Stimulated activated CD4-positive, alpha-beta T cell treated with anti-CD3 and anti-CD28 coated beads, Interleukin-2, amount 100 ng/mL, for 48 hours (primary cell): ENCODE data around the gene TPRN.
"Not testable (repeated sequence)": the region's sequence is repeated elsewhere in the genome, so short reads cannot be mapped to it uniquely, and the experiment has no call there.

Experiments used
- DNase-seq, 2 donors: peaks; one replicate each; pipeline ENCODE4 v3.0.0-alpha.2; 2020

TPRN gene, protein sequence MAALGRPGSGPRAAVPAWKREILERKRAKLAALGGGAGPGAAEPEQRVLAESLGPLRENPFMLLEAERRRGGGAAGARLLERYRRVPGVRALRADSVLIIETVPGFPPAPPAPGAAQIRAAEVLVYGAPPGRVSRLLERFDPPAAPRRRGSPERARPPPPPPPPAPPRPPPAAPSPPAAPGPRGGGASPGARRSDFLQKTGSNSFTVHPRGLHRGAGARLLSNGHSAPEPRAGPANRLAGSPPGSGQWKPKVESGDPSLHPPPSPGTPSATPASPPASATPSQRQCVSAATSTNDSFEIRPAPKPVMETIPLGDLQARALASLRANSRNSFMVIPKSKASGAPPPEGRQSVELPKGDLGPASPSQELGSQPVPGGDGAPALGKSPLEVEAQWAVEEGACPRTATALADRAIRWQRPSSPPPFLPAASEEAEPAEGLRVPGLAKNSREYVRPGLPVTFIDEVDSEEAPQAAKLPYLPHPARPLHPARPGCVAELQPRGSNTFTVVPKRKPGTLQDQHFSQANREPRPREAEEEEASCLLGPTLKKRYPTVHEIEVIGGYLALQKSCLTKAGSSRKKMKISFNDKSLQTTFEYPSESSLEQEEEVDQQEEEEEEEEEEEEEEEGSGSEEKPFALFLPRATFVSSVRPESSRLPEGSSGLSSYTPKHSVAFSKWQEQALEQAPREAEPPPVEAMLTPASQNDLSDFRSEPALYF

DNA sequence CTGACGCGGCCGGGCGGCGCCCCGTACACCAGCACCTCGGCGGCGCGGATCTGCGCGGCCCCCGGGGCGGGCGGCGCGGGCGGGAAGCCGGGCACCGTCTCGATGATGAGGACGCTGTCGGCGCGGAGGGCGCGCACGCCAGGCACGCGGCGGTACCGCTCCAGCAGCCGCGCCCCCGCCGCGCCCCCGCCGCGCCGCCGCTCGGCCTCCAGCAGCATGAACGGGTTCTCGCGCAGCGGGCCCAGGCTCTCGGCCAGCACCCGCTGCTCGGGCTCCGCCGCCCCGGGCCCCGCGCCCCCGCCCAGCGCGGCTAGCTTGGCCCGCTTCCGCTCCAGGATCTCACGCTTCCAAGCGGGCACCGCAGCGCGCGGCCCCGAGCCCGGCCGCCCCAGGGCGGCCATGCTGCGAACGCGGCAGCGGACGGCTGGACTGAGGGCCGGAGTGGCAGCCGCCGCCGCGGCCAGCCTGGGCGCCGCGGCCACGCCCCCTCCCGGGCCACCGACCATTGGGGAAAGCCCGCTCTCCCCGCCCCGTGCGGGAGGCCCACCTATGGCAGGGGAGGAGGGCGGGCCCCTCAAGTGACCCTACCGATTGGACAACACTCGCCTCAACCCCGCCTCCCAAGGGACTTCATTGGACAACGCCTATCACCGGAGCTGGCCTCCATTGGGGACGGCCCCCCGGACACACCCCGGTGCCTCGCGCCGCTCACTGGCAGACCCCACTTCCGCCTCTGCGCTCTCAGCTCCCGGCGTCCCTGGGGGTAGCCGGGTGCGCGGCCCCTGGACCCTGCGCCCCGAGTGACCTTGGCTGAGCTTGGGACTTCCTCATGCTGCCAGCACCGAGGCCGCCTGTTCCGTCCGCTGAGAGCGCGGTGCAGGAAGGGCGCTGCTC lies at the start of gene TPRN:
Gene TPRN, minus strand, starts transcription at position 431 of the 894 bp plus-strand sequence. Its CDS starts 30 bp downstream, at position 401.
- peak; percentile 93 to 97 for DNase-seq

DNA sequence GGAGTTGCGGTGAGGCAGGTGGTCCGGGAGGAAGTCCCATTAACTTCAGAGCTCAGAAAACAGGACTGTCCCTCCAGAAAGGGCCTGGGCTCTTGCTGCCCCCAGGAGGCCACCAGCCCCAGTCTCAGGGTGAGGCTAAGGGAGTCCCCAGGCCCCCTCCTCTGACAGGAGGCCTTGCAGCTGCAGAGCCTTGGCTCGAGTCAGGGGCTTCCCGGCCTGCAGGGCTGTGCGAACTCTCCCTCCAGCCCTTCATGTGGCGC lies 47.3 kb upstream of the TPRN start:
- DNase-seq: no peak

DNA sequence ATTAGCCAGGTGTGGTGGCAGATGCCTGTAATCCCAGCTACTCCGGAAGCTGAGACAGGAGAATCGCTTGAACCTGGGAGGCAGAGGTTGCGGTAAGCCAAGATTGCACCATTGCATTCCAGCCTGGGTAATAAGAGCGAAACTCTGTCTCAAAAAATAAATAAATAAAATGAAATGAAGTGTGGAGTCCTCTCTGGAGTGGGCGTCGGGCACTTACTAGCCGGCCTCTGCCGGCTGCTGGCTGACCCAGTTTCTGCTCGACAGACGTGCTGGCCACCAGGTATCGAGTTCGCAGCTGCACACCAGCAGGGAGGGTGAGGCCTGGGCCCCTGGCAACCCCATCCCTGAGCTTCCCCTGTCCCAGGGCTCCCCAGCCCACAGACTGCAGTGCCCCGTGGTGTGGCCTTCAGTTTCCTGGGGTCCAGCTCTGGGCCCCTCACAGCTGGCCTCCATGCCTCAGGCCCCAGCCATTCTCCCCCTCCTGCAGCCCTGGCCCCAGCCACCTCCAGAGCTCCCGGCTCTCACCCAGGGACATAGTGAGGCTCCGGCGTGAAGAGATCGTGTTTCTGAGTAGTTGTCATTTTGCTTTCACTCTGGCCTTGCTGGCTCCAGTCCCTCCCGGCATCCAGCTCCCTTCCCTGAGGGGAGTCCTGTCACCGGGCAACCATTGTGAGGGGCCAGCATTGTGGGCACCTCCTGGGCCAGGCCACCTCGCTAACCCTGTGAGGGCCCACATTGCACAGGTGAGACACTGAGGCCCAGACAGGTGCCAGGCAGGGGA lies 46.8 kb upstream of the TPRN start:
- DNase-seq: no peak

DNA sequence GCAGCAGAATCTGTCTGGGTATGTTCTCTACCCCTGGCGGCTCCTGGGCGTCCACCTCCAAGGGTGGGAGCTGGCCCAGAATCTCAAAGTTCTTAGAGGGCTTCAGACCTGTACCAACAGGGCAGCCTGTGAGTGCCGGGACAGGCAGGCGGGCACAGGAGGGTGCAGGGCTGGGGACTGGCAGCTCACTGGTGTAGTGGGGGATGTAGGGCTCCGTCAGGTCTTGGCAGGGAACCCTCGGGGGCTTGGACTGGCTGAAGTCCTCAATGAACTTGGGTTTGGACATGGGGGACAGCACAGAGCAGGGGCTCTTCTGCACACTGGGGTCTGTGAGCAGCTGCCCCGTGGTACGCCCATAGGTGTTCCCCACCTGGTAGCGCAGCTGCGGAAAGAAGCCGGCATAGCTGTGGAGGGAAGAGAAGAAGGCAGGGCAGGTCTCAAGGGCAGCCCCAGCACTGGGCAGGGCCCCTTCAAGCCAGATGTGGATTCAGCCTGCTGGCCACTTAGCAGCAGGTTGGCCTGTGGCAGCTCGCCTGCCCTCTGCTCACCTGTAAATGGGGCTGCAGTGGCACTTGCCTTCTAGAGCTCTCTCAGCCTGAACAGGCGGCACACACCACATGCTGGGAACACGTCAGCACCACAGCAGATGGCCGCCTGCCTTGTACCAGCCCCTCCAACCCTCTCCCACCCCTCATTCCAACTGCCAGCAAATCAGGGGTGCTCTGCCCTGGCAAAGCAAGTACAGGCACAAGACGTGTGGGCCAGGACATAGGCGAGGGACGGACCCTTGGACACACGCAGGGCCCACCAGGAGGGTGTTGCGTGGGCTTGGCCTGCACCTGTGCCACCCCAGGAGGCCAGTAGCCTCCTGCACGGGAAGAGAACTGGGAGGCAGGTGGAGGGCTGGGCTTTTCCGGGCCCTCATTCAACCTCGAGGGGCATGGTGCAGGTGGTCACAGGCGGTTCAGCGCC lies 45.2 kb upstream of the TPRN start:
- no peak for DNase-seq

DNA sequence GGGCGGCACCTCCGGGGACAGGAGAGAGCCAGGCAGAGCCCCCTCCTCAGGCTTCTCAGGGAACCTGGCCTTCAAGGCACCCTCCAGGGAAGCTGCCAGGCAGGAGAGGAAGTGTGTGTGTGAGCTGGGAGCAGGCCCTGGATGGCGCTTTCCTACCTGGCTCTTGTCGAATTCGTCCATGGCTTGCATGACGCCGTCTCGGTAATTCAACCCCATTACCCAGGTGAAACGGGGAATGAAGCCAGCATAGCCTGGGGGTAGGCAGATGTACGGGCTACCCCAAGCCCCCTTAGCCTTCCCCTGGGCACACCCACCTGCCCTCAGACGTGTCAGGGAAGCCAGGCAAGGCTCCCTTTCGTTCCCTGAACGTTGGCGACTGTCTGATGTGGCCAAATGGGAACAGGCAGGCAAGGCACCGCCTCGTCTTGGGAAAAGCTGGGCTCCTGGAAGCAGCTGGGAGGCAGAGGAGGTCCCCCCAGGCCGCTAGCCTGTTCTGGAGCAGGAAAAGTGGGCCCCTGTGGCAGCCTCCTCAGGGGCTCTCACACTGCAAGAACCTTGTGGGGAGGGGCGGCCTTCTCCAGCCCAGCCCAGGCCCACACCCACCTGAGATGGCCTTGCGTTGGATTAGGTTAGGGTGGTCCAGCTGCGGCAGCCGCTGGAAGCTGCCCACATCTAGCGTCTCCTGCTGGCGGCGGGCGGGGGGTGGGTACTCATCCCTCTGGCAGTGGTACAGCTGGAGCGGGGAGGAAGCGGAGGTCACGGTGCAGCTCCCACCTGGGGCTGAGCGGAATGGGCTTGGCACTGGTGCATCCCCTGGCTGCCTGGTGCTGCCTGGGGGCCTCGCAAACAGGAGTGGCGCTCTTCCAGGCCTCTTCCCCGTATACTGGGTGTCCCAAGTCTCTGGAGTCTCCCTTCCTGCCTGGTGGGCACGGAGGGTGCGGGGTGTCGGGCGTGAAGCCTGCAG lies 44.2 kb upstream of the TPRN start:
- DNase-seq: no peak

DNA sequence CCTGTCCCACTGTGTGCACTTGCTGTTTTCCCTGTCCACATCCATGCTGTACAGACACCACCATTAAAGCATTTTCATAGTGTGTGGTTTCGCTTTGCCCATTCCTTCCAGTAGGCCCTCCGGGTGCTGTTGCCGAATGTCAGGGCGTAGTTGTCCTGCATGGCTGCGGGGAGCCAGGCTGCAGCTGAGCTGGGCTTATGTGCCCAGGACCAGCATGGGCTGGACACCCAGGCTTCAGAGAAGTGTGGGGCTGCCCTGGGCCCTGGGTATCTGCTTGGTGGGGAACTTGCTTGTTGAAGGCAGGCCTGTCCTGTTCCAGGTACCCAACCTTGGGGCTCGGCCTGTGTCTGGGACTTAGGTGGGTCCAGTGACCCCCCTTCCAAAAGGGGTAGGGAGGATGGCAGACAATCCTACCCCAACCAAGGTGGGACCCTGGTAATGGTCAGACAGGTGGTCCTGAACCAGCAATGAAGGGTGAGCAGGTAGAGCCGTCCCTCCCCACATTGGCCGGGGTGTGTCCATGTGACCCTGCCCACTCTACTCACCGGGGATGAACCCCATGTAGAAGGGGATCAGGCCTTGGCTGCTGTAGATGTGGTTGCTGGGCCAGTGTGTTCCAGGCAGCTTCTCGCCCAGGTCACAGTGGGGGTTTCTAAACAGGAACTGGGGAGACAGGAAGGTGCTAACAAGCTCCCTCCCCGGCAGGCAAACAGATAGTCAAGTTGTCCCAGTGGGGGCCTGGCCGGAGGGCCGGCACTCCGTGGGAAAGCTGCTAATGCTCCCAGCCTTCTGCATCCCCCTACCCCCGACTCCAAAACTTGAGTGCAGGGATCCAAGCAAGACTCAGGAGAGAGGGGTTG lies 43.3 kb upstream of the TPRN start:
- no peak for DNase-seq

DNA sequence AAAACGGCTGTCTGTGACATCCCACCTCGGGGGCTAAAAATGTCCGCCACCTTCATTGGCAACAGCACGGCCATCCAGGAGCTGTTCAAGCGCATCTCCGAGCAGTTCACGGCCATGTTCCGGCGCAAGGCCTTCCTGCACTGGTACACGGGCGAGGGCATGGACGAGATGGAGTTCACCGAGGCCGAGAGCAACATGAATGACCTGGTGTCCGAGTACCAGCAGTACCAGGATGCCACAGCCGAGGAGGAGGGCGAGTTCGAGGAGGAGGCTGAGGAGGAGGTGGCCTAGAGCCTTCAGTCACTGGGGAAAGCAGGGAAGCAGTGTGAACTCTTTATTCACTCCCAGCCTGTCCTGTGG lies 42.7 kb upstream of the TPRN start:
- DNase-seq: not testable (repeated sequence)

DNA sequence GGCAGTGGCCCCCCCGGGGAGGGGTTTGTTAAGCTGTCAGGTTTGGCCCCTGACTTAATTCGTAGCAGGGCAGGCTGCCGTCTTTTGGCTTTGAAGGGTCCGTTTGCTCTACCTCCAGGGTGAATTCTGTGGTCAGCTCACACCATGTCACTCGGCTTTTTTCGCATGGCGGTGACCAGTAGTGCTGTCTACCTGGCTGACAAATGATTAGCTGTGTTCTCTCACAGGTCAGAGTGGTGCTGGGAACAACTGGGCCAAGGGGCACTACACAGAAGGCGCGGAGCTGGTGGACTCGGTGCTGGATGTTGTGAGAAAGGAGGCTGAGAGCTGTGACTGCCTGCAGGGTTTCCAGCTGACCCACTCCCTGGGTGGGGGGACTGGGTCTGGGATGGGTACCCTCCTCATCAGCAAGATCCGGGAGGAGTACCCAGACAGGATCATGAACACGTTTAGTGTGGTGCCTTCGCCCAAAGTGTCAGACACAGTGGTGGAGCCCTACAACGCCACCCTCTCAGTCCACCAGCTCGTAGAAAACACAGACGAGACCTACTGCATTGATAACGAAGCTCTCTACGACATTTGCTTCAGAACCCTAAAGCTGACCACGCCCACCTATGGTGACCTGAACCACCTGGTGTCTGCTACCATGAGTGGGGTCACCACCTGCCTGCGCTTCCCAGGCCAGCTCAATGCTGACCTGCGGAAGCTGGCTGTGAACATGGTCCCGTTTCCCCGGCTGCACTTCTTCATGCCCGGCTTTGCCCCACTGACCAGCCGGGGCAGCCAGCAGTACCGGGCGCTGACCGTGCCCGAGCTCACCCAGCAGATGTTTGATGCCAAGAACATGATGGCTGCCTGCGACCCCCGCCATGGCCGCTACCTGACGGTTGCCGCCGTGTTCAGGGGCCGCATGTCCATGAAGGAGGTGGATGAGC lies 42.0 kb upstream of the TPRN start:
- DNase-seq: no peak

DNA sequence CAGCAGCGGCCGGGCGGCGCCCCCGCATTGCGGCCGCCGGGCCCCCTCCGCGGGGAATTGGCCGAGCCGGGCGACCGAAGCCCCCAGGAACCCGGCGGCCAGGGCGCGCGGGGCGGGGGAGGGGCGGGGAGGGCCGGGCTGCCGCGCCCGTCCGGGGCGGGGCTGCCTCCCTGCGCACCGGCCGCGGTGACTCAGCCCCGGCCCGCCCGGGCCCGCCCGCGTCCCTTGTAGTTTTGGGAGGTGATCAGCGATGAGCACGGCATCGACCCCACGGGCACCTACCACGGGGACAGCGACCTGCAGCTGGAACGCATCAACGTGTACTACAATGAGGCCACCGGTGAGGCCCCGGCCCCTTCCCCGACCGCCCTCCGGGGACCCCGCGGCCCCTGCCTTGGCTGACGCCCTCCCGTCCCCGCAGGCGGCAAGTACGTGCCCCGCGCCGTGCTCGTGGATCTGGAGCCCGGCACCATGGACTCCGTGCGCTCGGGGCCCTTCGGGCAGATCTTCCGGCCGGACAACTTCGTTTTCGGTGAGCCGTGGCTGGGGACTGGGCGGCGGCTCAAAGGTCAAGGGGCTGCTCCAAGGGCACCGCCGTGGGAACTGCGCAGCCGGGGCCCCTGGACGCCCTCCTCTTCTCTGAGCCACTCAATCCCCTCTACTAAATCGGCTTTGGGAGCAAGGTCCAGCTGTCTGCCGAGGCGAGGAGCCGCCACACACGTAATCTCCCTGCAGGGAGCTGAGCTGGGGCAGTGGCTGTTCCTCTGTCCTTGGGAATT lies 41.1 kb upstream of the TPRN start:
- DNase-seq: peak; percentile 52

DNA sequence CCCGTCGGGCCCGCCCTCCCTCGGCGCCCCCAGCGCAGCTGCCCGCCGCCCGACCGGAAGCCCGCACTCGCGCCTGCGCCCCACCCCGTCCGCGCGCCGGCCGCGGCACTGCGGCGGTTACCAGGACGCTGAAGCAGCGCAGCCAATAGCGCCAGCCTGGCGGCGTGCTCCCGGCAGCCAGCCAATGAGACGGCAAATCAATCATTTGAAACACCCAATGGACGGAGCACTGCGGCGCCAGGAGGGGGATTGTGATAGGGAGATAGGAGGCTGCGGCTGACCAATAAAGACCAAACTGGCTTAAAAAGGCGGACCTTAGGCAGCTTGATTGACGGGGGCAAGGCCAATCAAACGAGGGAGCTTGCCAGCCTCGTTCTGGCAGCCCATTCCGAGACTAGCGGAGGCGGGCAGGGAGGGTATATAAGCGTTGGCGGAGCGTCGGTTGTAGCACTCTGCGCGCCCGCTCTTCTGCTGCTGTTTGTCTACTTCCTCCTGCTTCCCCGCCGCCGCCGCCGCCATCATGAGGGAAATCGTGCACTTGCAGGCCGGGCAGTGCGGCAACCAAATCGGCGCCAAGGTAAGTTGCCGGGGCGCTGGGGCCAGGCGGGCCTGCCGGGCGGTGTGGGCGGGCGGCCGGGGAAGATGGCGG lies 40.4 kb upstream of the TPRN start, which contains the start of gene TUBB4B:
Gene TUBB4B, plus strand, starts transcription at position 447 of the 649 bp plus-strand sequence. Its CDS starts 74 bp downstream, at position 521.
- DNase-seq: peak; percentile 92 to 93

DNA sequence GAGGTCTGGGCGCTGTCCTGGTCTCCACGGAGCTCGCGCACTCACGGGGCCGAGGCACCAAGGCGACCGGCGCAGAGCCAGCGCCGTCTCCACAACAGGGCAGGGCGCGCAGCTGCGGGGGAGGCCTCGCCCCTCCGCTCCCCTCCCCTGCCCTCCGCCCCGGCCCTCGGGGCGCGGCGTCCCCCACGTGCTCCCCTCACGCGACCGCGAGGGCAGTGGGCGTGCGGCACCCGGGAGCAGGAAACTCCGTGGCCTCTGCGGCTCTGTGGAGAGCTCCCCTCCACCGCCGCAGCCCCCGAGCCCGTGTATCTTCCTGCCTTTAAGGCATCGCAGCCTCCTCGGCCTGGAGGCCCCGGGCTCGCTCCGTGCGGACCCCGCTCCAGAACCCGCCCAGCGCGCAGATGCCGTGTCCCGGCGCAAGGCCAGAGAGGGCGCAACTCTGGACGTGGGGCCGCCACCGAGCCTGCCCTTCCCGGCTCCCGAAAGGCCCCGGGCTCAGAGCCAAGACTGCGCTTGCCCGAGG lies 39.8 kb upstream of the TPRN start:
- DNase-seq: peak; percentile 49 to 51

DNA sequence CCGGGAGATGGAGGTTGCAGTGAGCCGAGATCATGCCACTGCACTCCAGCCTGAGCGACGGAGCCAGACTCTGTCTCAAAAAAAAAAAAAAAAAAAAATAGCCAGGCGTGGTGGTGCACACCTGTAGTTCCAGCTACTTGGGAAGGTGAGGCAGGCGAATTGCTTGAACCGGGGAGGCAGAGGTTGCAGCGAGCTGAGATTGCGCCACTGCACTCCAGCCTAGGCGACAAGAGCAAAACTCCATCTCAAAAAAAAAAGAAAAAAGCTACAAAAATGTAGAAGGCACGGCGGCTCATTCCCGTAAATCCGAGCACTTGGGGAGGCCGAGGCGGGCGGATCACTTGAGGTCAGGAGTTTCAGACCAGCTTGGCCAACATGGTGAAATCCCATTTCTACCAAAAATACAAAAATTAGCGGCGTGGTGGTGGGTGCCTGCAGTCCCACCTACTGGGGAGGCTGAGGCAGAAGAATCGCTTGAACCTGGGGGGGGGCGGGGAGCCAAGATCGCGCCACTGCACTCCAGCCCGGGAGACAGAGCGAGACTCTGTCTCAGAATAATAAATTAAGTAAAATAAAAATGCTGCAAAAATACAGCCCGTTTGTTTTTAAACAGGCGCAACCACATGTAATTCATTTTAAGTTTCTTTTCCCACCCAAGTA lies 39.1 kb upstream of the TPRN start:
- DNase-seq: not testable (repeated sequence)

DNA sequence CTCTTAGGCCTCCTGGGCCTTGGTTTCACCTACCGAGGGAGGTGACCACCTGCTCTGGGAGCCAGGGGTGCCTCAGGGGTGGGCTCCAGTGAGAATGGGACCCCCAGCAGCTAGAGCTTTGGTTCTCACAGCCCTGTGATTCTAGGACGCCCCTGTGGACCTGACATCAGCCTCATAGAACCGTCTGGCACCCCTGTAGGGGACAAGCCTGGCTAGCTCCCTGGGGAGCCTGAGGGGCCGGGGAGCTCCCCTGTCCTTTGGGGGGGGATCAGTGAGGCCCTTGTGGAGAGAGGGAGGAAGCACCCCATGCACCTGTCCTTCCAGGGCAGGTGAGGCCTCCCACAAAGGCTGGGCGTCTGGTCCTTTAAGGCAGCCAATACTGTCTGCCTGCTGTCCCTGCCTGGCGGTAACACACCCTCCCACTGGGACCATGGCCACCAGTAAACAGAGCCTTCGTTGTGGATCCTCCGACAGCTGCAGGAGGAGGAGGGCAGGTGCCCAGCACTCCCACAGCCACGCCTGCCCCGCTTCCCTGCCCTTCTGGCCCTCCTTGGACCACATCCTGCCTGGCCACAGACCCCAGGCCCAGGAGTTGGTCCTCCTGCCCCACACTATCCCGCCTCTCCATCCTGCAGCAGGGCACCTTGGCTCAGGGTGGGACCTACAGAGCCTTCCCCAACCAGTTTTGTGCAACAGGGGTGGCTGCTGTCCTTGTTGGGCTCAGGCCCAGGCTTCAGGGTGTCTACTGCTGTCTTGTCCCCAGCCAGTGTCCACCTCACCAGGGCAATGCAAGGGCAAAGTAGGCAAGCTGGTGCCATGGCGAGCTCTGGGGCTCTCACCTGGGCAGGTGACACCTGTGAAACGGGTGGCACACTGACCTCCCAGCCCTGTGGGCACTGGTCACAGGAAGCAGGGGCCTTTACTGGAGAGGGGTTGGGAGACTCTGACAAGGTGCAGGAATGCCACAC lies 37.5 kb upstream of the TPRN start:
- no peak for DNase-seq

DNA sequence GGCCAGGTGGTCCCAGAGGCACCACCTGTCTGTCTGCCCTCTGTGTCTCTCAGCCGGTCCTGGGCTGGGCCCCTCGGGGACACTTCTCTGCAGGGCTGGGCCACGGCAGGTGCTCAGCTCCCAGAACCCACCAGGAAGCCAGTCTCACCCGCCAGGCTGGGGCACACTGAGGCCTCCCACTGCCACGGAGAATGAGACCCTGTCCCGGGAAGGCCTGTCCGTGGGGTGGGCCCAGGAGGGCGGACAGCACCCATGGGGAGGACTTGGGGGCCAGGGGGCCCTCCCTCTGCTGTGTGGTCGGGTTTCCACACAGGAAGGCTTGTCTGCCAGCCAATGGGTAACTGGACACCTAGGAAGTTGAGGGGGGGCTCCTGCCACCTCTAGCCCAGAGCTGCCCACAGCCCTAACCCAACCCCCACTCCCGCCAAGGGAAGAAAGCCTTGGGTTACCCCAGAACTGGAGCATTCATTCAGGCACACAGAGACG lies 36.4 kb upstream of the TPRN start:
- DNase-seq: no peak
